DOHH2 (cell line): ENCODE data around the gene ANKS1B.

ENCODE experiments used
- H3F3A ChIP-seq: fragments of 200-600 bp; sonication (generic), shearing (Covaris generic); 2 replicates; pipeline ENCODE4 v1.6.0; 2016; ENCODE audit warnings: antibody characterized with exemption, mild to moderate bottlenecking; ENCODE audit not compliant: control insufficient read depth, insufficient read depth
- H3K27ac ChIP-seq: fragments of 200-600 bp; sonication (generic); 2 replicates; pipeline ENCODE4 v1.5.1; 2014; ENCODE audit warnings: low read depth, mild to moderate bottlenecking, low read length, moderate library complexity
- H3K27me3 ChIP-seq: fragments of 200-600 bp; sonication (generic); 2 replicates; pipeline ENCODE4 v1.6.1; 2014; ENCODE audit warnings: mild to moderate bottlenecking, low read length, mixed read lengths; ENCODE audit not compliant: control insufficient read depth
- H3K36me3 ChIP-seq: fragments of 200-600 bp; sonication (generic); 2 replicates; pipeline ENCODE4 v1.6.1; 2014; ENCODE audit warnings: mild to moderate bottlenecking, low read length, moderate library complexity, mixed read lengths; ENCODE audit not compliant: control insufficient read depth
- H3K4me1 ChIP-seq: fragments of 200-600 bp; sonication (generic); 2 replicates; pipeline ENCODE4 v1.6.1; 2014; ENCODE audit warnings: mild to moderate bottlenecking, low read length, mixed read lengths; ENCODE audit not compliant: control insufficient read depth
- H3K4me2 ChIP-seq: fragments of 200-600 bp; sonication (generic); 2 replicates; pipeline ENCODE4 v1.6.0; 2014; ENCODE audit warnings: mild to moderate bottlenecking, low read length, moderate library complexity
- H3K4me3 ChIP-seq: fragments of 200-600 bp; sonication (generic); 2 replicates; pipeline ENCODE4 v1.5.1; 2014; ENCODE audit warnings: mild to moderate bottlenecking, low read length, mixed read lengths
- H3K79me2 ChIP-seq: fragments of 200-600 bp; sonication (generic); 2 replicates; pipeline ENCODE4 v1.6.1; 2014; ENCODE audit warnings: mild to moderate bottlenecking, low read length, mixed read lengths; ENCODE audit not compliant: control insufficient read depth
- H3K9me2 ChIP-seq: fragments of 200-600 bp; sonication (generic); replicated peaks from 2 replicates; pipeline ENCODE4 v1.6.1; 2014; ENCODE audit warnings: mild to moderate bottlenecking, low read length, mixed read lengths; ENCODE audit not compliant: control insufficient read depth
- H3K9me3 ChIP-seq: fragments of 200-600 bp; sonication (generic); 2 replicates; pipeline ENCODE4 v1.6.1; 2014; ENCODE audit warnings: antibody characterized with exemption, low read length, mixed read lengths; ENCODE audit not compliant: control insufficient read depth, insufficient read depth
- H4K20me1 ChIP-seq: fragments of 200-600 bp; sonication (generic); 2 replicates; pipeline ENCODE4 v1.6.0; 2014; ENCODE audit warnings: low read depth, mild to moderate bottlenecking, antibody characterized with exemption, low read length, moderate library complexity; ENCODE audit not compliant: control insufficient read depth, insufficient read depth
- CTCF ChIP-seq: fragments of 200-600 bp; sonication (generic); IDR thresholded peaks from one replicate; pipeline ENCODE4 v1.5.1; 2014; ENCODE audit warnings: antibody characterized with exemption, mild to moderate bottlenecking, low read depth, low read length; ENCODE audit not compliant: poor library complexity, severe bottlenecking
- EZH2phosphoT487 ChIP-seq: fragments of 200-600 bp; sonication (generic); IDR thresholded peaks from 2 replicates; pipeline ENCODE4 v1.6.1; 2017; ENCODE audit warnings: borderline replicate concordance, mild to moderate bottlenecking, antibody characterized with exemption, low read length, moderate library complexity, mixed read lengths

The ANKS1B gene

GRCh38 chr12:99911967-99912366 is 72.8 kb downstream of the ANKS1B start:
- Histone ChIP-seq H3F3A (no peaks in the 10 kb centered on the region), H3K9me2 (no peaks in the 10 kb centered on the region), H3K36me3 (no peaks in the 10 kb centered on the region), H4K20me1 (no peaks in the 10 kb centered on the region), H3K79me2 (no peaks in the 10 kb centered on the region), H3K4me3 (no peak overlapping the region), H3K4me2 (no peak overlapping the region), H3K9me3 (no peaks in the 10 kb centered on the region), H3K27me3 (no peaks in the 10 kb centered on the region), H3K27ac (no peak overlapping the region), H3K4me1 (no peaks in the 10 kb centered on the region)
- TF ChIP-seq CTCF (no peak), EZH2phosphoT487 (no peak)

- Histone ChIP-seq H3F3A (no peaks in the 10 kb centered on the region), H3K27me3 (no peaks in the 10 kb centered on the region), H3K9me3 (no peaks in the 10 kb centered on the region), H3K4me3 (no peak overlapping the region), H3K9me2 (no peaks in the 10 kb centered on the region), H3K27ac (no peak overlapping the region), H4K20me1 (no peaks in the 10 kb centered on the region), H3K4me1 (no peaks in the 10 kb centered on the region), H3K36me3 (no peaks in the 10 kb centered on the region), H3K4me2 (no peak overlapping the region), H3K79me2 (no peaks in the 10 kb centered on the region)
- TF ChIP-seq EZH2phosphoT487, result no peak
- TF ChIP-seq CTCF, result no peak
Measured at GRCh38 chr12:99911081-99911480, 73.7 kb downstream of the ANKS1B start.

DNA sequence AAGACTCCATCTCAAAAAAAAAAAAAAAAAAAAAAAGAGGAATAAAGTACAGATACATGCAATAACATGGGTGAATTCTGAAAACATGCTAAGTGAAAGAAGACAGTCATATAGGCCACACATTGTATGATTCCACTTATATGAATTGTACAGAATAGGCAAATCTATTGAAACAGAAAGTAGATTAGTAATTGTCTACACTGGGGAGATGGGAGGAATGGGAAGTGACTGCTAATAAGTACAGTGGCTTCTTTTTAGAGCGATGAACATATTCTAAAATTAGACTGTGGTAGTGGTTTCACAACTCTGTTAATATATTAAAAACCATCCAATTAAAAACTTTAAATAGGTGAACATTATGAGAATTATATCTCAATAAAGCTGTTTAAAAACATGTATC is 74.4 kb downstream of the ANKS1B start:
- Histone ChIP-seq H3K9me3 (no peaks in the 10 kb centered on the region), H3K27ac (no peak overlapping the region), H3K9me2 (no peaks in the 10 kb centered on the region), H4K20me1 (no peaks in the 10 kb centered on the region), H3K27me3 (no peaks in the 10 kb centered on the region), H3K4me3 (no peak overlapping the region), H3K4me1 (no peaks in the 10 kb centered on the region), H3K36me3 (no peaks in the 10 kb centered on the region), H3F3A (no peaks in the 10 kb centered on the region), H3K79me2 (no peaks in the 10 kb centered on the region), H3K4me2 (no peak overlapping the region)
- TF ChIP-seq EZH2phosphoT487 (no peak), CTCF (no peak)
